Activated CD4-positive, CD25-positive, alpha-beta regulatory T cell treated with anti-CD3 and anti-CD28 coated beads, Interleukin-2, amount 50 U/mL, for 72 hours (primary cell): ENCODE measurements around the gene IQGAP2.

Source experiments
- DNase-seq: peaks from one replicate; pipeline ENCODE4 v3.0.0; 2021

The IQGAP2 gene

DNA sequence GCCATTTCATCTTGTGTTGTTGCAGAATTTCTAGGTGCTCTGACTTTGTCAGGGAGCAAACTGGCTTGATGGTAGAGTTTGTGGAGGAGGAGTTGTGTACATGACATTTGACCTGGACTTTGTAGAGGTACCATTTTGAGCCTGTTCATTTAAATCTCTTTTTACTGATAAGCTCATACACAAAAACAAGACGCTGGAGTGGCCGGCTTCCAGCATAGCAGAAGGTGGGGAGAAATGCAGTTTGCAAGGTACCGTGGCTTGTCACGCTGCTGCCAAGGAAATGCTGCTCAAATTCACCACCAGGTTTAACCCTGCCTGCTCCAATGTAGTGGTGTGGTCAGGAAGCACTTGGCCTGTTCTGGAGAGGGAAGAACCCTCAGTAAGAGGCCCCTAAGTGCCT is 18.9 kb upstream of the IQGAP2 start:
- DNase-seq = no peak

DNA sequence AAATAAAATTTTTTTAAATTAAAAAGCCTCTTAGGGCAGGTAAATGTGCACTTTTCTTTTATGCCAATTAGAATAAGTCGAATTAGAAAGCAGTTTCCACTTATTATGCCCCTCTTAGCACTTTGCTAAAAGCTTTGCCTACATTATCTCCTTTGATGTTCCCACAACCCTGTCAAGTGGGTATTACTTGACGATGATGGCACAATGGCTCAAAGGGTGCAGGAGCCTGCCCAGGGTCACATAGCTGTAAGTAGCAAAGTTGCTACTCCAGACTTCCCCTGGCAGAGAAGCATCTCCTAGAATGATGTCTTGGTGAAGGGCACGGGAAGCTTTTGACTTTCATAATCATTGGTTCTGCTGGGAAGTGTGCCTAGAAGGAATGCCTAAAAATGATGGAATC is 18.4 kb upstream of the IQGAP2 start:
- no peak for DNase-seq

DNA sequence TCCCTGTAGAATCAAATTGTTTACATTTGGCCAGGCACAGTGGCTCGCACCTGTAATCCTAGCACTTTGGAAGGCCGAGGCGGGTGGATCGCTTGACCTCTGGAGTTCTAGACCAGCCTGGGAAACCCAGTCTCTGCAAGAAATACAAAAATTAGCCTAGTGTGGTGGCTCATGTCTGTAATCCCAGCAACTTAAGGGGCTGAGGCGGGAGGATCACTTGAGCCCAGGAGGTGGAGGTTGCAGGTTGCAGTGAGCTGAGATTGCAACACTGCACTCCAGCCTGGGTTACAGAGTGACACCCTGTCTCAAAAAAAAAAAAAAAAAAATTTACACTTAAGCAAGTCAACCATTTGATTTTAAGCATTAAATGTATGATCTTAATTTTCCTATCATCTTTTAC is 17.5 kb upstream of the IQGAP2 start:
- no peak for DNase-seq

DNA sequence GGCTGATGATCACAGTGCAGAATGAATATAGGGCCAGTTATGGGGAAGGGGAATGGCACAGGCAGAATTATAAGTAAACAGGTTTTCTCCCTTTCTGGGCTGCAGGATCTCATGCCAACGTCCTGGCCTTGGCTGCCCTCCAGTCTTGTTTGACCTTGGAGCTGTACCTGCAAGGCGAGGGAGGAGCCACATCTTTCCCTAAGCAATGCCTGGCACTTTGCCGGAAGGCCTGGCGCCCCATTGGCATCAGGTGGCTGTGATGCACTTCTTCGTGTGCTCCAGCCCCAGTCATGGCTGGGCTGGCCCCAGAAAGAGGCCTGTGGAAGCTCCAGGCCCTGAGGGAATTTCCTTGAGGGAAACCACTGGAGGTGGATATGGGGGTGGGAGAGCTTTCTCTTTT is 16.7 kb upstream of the IQGAP2 start:
- DNase-seq = no peak

DNA sequence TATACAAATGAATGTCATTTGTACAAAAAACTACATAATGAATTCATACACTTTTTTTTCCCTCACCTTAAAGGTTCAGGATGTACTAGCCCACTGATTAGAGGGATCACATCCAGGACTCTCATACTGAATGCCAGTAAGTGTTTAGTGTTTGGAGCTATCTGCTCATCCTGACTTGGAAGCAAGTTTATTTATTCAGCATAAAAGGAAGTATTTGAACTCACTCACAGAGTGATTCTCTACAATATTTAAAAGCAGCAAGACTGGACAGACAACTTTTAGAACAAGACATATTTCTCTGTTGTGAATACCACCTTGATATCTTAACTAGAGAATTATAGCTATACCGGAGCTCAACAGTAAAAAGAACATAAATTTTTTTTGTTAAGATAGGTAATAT is 14.8 kb upstream of the IQGAP2 start:
- DNase-seq = no peak

DNA sequence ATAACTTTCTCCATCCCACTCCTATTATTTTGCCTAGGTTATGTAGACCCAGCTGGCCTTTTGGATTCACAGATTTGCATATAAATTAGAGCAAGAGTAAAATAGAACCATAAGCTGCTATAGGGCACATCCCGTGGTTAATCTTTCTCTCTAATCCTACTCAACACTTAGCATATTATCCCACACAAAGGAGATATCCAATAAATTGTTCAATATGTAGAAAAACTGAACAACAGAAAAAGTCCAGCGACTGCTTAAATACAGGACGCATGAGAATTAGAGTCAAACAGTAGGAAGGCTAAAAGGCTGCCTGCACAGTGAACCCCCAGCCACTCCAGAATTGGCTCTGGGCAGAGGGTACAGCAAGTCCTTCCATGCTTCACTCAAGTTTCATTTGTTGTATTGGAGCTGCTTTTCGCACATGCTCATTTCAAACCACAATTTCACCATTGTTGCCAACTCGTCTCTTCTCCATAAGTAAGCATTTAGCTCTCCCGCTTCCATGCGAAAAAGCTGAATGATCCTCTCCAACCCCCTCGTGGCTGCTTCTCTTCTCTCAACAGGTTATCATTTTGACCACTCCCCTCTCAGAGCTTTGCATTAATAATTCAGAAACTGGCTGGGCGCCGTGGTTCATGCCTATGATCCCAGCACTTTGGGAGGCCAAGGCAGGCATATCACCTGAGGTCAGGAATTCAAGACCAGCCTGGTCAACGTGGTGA is 14.1 kb upstream of the IQGAP2 start:
- DNase-seq = no peak

DNA sequence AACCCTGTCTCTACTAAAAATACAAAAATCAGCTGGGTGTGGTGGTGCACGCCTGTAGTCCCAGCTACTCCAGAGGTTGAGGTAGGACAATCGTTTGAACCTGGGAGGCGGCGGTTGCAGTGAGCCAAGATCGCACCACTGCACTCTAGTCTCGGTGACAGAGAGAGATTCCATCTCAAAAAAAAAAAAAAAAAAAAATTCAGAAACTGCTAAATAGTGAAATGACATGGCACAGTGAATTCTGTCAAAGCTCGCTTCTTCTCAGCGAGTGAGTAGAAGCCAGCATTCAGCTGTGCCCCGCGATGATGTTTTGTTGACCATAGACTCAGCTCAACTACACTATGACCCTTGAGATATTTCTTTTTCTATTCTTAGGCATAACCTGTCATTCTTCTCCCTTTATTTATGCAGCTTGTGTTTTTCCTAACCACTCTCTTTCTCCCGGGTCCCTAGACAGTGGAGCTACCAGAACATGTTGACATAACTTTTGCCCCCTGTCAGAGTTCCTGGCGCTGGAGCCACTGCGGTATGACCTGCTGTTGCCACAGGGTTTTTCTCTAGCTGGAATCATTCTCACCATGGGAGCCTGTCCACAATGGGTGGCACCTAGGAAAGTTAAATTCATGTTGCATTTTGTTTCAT is 13.5 kb upstream of the IQGAP2 start:
- DNase-seq = no peak

DNA sequence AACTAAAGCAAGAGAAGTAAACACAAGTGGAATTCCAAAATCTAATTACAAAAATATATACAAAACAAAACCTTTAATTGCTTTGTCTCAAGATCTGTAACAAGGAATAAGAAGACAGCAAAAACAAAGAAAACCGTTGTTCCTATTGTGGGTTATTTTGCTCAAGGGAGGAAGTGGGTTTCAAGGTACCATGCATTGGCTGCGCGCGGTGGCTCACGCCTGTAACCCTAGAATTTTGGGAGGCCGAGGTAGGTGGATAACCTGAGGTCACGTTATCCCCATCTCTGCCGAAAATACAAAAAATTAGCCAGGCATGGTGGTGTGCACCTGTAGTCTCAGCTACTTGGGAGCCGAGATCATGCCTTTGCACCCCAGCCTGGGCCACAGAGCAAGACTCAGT is 12.1 kb upstream of the IQGAP2 start:
- no peak for DNase-seq

DNA sequence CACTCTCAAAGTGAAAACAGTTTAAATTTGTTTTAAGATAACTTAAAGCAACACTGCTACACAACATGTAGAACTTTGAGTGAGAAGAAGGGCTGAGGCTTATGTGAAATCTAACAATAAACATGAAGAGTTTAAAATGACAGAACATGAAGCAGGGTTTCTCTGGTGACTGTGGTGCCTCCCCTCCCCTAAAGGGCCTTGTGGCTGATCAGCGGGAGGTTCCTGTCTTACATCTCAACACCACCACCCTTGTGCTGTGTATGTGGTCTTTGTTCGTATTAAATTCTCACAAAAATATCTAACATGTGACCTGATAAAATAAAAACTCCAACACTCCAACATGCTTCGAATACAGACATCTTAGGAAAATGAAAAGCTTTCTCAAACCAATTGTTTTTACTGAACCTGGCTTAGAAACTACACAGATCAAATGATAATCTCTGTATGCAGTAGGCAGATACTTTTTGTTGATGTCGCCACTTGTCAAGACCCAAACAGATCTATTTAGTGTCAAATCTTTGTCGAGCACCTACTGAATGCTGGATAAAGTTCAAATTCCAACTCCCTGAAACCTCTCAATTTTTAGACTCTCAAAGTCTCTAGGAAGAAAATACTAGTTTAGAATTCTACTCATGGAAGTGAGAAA is 9.9 kb upstream of the IQGAP2 start:
- DNase-seq = no peak

DNA sequence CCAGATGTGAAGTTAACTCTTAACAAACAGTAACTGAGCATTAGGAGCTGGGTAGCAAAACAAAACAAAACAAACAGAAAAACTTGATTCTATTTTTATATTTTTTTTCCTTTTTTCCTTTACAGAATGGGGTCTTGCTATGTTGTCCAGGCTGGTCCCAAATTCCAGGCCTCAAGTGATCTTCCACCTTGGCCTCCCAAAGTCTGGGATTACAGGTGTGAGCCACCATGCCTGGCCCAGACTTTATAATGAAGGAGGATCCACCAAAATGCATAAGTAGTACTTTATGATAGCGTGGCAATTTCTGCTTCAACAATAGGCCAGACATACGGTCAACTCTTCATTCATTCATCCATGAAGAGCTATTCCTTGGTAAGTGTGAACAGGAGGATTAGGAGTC is 5.9 kb upstream of the IQGAP2 start:
- no peak for DNase-seq

DNA sequence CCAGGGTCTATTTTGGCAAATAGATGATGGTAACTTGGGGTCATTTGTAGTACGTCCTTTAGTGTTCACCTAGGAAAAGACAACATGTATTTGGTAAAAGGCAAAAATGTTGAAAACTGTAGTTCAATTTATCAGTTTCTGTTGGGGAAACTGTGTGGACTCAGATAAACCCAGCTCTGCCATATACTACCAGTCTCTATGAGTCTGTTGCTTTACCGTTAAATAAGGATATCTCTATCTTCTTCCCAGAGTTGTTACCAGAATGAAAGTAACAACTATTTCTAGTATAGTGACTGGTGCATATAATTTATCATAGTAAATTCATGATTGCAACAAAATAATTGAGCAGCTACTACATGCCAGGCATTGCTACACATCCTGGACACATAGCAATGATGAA is 3.8 kb upstream of the IQGAP2 start:
- DNase-seq = no peak

DNA sequence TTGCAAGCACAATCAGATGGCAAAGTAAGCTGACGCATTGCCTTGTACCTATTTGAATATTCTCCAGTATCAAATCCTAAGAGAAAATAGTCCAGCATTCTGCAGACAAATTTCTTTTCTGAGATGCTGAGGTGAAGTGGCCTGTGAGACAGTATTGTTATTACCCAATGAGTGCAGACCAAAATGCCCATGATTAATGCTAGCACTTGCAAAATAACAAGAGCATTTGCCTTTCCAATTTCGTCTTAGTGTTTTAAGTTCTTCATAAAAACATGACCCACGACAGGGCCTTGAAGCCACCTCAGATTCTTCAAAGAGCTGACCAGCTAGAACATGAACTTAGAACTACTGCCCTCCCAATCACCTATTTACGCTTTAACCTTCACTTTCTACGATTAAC is 2.6 kb upstream of the IQGAP2 start:
- DNase-seq = no peak

DNA sequence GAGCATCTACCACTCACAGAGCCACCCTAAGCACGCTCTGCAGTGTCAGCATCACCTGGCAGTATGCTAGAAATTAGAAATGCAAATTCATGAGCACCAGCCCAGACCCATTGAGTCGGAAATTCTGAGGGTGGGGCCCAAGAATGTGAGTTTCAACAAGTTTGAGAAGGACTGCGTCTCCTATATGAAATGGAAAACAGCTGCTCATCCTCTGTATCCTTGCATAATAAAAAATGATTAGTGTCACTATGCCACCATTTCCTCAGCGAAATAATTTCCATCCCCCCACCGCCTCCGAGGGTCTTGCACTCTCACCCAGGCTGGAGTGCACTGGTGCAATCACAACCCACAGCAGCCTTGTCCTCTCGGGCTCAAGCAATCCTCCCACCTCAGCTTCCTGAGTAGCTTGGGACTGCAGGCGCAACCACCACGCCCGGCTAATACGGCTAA is 1.3 kb upstream of the IQGAP2 start:
- no peak for DNase-seq

DNA sequence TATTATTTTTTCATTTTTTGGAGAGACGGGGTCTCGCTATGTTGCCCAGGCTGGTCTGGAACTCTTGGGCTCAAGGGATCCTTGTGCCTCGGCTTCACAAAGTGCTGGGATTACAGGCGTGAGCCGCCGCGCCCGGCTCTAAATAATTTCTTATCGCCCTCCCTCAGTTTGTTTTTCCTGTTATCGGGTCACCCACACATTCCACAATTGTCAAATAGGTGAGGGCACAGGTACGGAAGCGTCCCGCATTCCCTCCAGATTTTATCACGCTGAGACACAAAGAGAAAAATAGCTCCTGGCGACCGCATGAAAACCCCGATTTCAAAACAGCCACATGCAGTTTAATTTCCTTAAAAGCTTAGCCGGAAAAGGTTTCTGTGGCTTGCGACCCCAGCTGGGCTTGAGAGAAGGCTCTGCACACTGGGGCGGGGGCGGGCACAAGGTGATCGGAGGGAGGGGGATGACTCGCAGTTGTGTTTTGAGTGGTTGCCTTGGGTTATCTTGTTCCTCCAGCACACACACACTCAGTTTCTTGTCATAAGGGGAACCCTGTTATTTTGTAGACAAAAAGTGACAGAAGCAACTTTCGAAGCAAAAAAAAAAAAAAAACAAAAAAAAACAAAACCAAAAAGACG is 717 bp upstream of the IQGAP2 start:
- DNase-seq = peak; percentile 59

DNA sequence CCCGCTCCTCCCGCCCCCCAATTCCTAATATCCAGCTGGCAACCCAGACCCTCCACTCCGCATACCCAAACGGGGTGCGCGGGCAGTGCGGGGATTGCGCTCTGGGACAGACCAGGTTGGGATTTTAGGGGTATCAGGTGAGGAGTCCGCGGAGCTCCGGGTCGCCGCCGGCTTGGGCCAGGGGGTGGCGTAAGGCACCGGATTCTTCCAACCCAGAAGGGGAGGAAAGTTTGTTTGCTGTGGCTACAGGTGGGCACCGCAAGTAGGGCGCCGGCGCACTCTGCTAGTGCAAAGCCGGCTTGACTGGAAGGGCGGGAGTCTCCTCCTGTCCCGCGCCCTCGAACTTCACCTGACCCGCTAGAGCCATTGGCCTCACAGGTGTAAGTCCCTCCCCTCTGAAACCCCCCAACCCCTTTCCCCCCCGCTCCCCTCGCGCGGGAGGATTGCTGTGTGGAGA is 709 bp downstream of the IQGAP2 start:
- DNase-seq = peak; percentile 62

DNA sequence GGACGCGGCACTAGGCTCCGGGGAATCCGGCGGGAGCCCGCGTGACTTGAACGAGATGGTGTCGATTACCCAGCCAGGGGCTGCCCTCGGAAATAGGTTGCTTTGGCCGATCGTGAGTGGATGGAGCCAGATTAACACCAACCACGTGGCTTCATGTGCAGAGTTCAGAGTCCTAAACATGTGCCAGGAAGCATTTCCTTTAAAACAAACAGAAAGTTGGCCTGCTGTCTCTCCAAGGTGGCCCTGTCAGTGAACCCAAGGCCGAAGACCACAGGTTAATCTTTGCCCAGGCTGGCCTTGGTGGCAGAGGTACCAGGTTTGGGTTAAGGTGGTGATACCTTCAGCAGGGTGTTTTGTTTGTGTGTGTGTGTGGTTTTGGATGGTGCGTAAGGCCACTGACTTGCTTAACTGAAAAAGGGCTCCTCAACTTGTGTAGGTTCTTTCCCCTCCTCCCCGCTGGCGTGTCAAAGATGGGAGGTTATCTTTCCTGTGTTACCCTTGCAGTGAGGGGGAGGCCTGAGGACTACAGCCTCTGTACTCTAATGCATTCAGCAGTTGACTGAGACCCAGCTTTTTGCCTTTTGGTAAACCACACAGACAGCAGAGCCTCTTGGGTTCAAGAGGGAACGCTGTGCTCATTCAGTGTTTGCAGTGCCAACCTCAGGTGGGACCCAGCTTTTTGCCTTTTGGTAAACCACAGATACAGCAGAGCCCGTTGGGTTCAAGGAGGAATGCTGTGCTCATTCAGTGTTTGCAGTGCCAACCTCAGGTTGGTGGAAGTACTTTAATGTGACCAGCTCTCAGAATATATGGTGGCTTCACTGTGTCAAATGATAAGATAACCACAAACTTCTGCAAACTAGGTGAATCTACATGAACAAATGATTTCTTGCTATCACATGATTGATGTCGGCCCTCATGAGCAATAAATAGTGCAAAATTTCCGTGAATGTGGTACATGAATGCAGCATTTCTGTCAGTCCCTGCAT is 1.4 kb downstream of the IQGAP2 start:
- peak; percentile 65 for DNase-seq

DNA sequence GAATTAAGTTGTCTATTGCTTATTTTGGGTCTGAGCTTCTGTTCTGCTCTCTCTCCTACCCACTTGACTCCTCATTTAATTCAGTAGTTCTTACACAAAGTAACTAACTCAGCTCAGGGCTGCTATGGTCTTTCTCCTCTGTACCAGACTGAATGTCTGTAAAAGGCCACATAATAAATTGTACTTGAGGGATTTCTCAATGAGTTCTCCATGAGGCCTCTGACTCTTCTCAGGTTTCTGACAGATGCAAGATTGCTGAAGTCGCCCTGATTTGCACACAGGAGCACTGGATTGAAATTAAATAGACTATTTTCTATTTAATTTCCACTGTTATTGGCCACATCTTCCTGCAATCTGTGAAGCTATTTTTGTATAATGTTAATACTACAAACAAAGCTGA is 2.9 kb downstream of the IQGAP2 start:
- no peak for DNase-seq

DNA sequence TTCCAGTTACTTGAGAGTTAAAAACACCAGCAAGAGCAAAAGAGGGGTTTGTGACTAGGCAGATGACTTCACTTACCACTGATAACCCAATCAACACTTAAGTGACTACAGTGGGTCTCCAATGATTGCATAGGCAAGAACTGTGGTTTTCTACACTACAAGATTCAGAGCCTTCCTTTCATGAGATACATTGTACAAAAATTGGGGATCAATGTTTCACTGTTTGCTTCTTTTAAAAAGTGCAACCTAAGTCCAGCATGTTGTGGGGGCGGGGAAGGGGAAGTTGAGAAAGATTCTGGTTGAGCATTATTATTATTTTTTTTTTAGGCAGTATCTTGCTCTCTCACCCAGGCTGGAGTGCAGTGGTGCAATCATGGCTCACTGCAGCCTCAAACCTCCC is 3.6 kb downstream of the IQGAP2 start:
- DNase-seq = no peak

DNA sequence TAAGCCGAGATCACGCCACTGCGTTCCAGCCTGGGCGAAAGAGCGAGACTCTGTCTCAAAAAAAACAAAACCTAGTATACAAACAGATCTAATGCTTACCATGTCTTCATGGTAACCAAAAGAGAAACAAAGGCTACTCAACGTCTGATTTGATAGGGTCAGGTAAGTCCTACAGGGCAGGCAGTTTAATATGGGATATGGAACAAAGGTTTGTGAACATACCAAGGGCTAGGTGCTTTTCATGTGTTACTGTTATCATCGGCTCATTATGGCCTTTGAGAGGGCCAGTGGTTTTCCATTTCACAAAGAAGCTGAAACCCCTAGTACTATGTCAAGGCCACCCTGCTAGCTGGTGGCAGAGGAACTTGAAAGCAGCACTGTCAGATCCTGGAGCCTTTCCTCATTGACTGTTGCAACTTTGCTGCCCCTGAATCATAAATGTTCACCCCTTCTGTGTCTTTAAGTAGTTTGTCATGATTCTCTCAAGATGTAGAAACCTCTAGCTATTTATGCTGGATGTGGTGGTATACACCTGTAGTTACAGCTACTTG is 5.1 kb downstream of the IQGAP2 start:
- no peak for DNase-seq

DNA sequence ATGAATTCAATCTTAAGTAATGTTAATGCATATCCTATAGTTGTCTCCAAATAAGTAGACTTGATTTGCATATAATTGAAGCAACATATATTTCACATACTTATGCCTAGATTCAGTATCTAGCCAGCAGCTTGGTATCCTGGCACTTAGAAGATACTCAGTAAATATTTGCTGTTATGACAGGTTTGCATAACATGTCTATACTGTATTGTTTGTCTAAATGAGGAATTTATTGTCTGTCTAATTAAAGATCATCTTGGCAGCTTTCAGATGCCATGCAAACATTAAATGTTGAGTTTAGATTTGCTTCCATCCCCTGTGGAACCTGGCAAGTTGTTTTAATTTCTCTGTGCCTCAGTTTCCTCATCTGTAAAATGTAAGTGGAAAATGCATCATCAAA is 9.4 kb downstream of the IQGAP2 start:
- DNase-seq = no peak

DNA sequence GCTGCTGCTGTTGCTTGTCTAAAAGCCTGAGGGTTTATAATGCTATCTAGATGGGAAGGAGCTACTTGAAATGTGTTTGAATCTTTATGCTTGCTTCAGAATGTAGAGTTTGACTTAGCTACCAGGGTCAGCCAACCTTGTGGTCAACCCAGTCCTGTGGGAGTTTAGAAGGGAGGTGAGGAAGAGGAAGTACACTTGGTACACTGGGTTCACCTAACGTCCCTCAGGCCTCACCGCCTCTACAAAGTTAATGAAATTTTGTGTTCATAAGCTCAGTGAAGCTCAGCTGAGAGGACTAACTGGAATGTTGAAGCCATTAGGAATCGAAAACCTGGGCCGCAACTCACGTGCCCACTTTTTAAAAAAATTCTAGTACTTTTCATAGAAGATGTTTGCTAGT is 10.7 kb downstream of the IQGAP2 start:
- DNase-seq = no peak

DNA sequence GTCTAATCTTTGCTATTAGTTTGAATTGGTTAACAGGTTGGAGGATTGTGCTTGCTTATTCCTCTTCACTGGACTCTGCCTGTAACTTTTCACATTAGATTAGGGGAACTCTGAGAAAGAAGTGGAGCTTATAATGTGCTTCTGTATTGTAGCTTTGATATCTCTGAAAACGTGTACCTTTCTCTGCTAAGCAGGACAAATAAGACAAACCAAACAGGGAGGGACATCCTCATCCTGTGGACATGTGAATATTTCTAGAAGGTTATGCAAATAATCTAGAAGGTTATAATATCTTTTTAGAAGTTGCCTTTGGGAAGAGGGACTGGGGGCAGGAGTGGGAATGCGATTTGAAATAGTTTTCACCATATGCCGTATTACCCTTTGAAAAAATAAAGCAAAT is 11.7 kb downstream of the IQGAP2 start:
- no peak for DNase-seq
